ENCODE results near the gene MAS1. TPM values are rescaled to one million over a fixed set of nuclear protein-coding genes. Genes with fewer than 3 reads are reported as not detected.
"Not testable (repeated sequence)": the region's sequence is repeated elsewhere in the genome, so short reads cannot be mapped to it uniquely, and the experiment has no call there.

MAS1 gene
- under 1 TPM in 1 of 2 donors, not detected in 1; 0.17 TPM for total RNA-seq

DNA sequence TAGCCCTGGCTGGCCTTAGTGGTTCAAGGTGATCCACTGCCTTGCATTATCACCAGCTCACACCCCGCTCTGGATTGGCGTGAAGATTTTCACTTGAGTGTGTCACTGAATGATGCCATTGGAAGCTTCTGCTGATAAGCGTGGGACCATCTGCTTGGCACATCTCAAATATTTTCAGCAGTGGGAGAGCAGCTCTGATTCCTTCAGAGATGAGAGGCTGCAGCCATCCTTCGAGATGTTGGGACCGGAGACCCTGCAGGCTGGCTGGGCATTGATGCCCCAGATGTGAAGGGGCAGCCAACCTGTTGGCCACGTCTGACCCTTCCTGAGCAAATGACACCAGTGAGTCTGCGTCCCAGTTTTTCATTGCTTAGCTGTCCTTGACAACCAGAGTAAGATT lies at the start of gene MAS1:
Gene MAS1 (plus strand): TSS at position 197 of the 400 bp plus-strand sequence. CDS start 15,968 bp downstream, outside the sequence.
- no peaks in the 10 kb centered on the region for H3K36me3 ChIP-seq
- H3K4me3 ChIP-seq = no peak within 1 kb of the TSS
- no peaks in the 10 kb centered on the region for H3K27me3 ChIP-seq (replicated peaks; ENCODE audit: insufficient read depth)
- no peak within 1 kb of the TSS for H3K27ac ChIP-seq
- intact Hi-C loops (cut with DNase I) = no loop called here
- no peak for DNase-seq (ENCODE audit: low spot score)
- H3K9me3 ChIP-seq = no peaks in the 10 kb centered on the region
- TF ChIP-seq, protein P1, sequence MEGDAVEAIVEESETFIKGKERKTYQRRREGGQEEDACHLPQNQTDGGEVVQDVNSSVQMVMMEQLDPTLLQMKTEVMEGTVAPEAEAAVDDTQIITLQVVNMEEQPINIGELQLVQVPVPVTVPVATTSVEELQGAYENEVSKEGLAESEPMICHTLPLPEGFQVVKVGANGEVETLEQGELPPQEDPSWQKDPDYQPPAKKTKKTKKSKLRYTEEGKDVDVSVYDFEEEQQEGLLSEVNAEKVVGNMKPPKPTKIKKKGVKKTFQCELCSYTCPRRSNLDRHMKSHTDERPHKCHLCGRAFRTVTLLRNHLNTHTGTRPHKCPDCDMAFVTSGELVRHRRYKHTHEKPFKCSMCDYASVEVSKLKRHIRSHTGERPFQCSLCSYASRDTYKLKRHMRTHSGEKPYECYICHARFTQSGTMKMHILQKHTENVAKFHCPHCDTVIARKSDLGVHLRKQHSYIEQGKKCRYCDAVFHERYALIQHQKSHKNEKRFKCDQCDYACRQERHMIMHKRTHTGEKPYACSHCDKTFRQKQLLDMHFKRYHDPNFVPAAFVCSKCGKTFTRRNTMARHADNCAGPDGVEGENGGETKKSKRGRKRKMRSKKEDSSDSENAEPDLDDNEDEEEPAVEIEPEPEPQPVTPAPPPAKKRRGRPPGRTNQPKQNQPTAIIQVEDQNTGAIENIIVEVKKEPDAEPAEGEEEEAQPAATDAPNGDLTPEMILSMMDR (IDR thresholded peaks at IDR 0.05) = no peak
- TF ChIP-seq POLR2AphosphoS5 (IDR thresholded peaks at IDR 0.05) (no peak), POLR2A (IDR thresholded peaks at IDR 0.05) (no peak)
- no peaks in the 10 kb centered on the region for H3K4me1 ChIP-seq (replicated peaks)
- 67% methylated on average over 7 of the region's 7 CpGs for WGBS

DNA sequence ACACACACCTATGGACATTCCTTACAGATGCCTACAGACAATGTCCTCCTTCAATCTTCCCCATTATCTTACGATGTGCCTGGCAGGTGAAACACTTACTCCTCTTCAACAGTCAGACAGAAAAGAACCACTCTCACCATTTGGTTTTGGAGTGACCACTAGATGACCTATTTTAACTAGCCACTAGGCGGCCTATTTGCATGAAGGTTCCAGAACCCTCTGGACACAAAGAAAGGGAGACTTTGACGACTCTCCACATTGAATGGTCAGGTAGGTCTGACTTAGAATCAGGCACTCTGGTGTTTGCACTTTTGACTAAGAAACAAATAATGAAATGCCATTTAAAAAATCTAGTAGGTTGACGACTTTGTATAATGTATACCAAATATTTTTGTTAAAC lies 48.8 kb upstream of the MAS1 start:
- intact Hi-C loops (cut with DNase I) = no loop called here
- H3K4me3 ChIP-seq = no peak overlapping the region
- H3K27ac ChIP-seq = no peak overlapping the region
- 71% methylated on average over 4 of the region's 4 CpGs for WGBS
- no peaks in the 10 kb centered on the region for H3K36me3 ChIP-seq
- H3K4me1 ChIP-seq (replicated peaks) = no peaks in the 10 kb centered on the region
- no peak for DNase-seq (ENCODE audit: low spot score)
- TF ChIP-seq POLR2AphosphoS5 (IDR thresholded peaks at IDR 0.05) (no peak), POLR2A (IDR thresholded peaks at IDR 0.05) (no peak)
- TF ChIP-seq, protein P1 (IDR thresholded peaks at IDR 0.05) = no peak
- no peaks in the 10 kb centered on the region for H3K27me3 ChIP-seq (replicated peaks; ENCODE audit: insufficient read depth)
- H3K9me3 ChIP-seq = no peaks in the 10 kb centered on the region

DNA sequence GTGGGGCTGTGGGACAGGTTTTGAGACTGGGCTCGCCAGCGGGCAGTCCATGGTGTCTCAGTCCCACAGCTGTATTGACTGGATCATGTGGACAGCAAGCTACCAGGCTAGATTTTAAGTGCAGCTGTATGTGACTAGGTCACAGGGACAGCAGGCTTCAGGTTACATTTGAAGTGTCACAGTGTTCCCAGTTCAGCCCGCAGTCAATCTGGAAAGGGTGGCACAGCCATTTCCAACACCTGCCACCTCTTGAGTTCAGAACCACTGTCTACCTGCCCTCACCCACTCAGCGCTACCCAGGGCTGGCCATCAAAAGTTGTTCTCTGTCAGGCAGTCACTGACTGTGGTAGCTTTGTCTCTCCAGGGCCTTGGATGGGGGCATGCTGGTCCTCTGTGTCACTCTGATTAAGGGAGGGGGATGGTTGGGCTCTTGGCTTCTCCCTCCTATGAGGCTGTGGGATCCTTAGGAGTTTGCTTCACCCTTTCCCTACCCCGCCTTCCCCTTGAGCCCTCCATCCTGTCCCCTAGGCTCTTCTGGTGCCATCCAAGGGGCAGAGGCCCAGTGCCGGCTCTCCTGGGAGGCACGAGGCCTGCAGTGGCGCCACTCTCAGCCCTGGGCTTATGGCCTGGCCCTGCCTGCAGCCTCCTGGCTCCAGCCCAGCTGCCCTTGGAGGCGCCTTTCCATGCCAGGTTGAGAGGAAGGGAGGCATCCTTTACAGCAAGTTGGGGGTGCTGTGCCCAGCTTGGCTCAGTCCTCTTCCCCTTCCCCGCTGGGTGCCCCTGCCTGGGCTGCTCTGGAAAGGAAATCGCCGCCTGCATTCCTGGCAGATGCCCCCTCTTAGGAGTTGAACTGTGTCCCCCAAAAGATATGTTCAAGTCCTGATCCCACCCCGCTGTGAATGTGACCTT lies 45.8 kb upstream of the MAS1 start:
- no peak for TF ChIP-seq POLR2AphosphoS5 (IDR thresholded peaks at IDR 0.05)
- TF ChIP-seq, protein P1 (IDR thresholded peaks at IDR 0.05) = no peak
- no peak for TF ChIP-seq POLR2A (IDR thresholded peaks at IDR 0.05)
- Histone ChIP-seq H3K36me3 (no peaks in the 10 kb centered on the region), H3K27me3 (replicated peaks; ENCODE audit: insufficient read depth) (no peaks in the 10 kb centered on the region), H3K9me3 (no peaks in the 10 kb centered on the region), H3K4me3 (no peak overlapping the region), H3K4me1 (replicated peaks) (no peaks in the 10 kb centered on the region), H3K27ac (no peak overlapping the region)
- intact Hi-C loops (cut with DNase I) = no loop called here
- WGBS = 74% methylated on average over 13 of the region's 13 CpGs
- DNase-seq (ENCODE audit: low spot score) = no peak

DNA sequence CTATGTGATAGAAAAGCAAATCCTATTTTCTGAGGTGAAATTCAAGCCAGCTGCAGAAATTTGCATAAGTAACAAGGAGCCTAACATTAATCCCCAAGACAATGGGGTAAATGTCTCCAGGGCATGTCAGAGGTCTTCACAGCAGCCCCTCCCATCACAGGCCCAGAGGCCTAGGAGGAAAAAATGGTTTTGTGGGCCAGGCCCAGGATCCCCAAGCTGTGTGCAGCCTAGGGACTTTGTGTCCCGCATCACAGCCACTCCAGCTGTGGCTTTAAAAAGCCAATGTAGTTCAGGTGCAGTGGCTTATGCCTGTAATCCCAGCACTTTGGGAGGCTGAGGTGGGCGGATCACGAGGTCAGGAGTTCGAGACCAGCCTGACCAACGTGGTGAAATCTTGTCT lies 42.2 kb upstream of the MAS1 start:
- intact Hi-C loops (cut with DNase I); H3K9me3 ChIP-seq; H3K4me1 ChIP-seq (replicated peaks); H3K27me3 ChIP-seq (replicated peaks; ENCODE audit: insufficient read depth); H3K4me3 ChIP-seq; H3K27ac ChIP-seq; DNase-seq (ENCODE audit: low spot score); H3K36me3 ChIP-seq: not testable (repeated sequence)
- 94% methylated on average over 5 of the region's 5 CpGs for WGBS

DNA sequence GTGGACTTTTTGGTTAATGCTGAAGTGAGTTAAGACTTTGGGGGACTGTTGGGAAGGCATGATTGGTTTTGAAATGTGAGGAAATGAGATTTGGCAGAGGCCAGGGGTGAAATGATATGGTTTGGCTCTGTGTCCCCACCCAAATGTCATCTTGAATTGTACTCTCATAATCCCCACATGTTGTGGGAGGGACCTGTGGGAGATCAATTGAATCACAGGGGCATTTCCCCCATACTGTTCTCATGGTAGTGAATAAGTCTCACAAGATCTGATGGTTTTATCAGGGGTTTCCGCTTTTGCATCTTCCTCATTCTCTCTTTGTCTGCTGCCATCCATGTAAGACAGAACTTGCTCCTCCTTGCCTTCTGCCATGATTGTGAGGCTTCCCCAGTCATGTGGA lies 40.9 kb upstream of the MAS1 start:
- H3K4me1 ChIP-seq (replicated peaks); H3K36me3 ChIP-seq; H3K27me3 ChIP-seq (replicated peaks; ENCODE audit: insufficient read depth); DNase-seq (ENCODE audit: low spot score); H3K9me3 ChIP-seq; intact Hi-C loops (cut with DNase I); H3K27ac ChIP-seq; H3K4me3 ChIP-seq: not testable (repeated sequence)
- 87% methylated on average over 1 of the region's 1 CpG for WGBS

DNA sequence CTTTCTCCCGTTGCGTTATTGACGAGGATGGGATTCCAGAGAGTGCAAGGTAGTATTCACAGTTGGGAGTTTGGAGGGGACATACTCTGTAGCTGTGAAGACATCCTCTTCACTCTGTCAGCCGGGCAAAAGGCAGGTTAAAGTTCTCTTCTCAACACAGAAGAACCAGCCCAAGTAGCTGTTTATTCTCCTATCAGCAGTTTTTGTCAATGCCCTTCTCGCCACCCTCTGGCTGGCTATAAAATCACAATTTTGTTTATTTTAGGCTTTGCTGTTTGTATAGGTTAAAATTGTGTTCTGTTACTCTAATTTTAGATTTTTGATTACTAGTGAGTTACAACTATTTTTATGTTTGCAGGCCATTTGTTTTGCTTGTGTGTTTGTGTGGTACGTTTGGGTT lies 37.9 kb upstream of the MAS1 start:
- no peak overlapping the region for H3K27ac ChIP-seq
- WGBS = 27% methylated on average over 6 of the region's 6 CpGs

More for the DNA sequence above, 37.9 kb upstream of the MAS1 start:
- TF ChIP-seq, protein P1 (IDR thresholded peaks at IDR 0.05) = peak in 2 of 4 experiments; percentile 30 to 36
- no peak for TF ChIP-seq POLR2A (IDR thresholded peaks at IDR 0.05)
- H3K4me3 ChIP-seq = no peak overlapping the region
- H3K27me3 ChIP-seq (replicated peaks; ENCODE audit: insufficient read depth) = no peaks in the 10 kb centered on the region
- H3K4me1 ChIP-seq (replicated peaks) = no peaks in the 10 kb centered on the region
- no peak for DNase-seq (ENCODE audit: low spot score)
- intact Hi-C loops (cut with DNase I) = no loop called here
- no peaks in the 10 kb centered on the region for H3K9me3 ChIP-seq
- no peaks in the 10 kb centered on the region for H3K36me3 ChIP-seq

All from prostate gland (tissue), 2 donors.